Rectal smooth muscle tissue (tissue), 1 donor: ENCODE measurements around the gene C19orf25.

ENCODE experiments used
- H3K27ac ChIP-seq: one replicate; pipeline ENCODE4 v1.7.0; 2013; ENCODE audit warnings: low read depth, low read length, inconsistent platforms
- H3K27me3 ChIP-seq: one replicate; pipeline ENCODE4 v1.7.0; 2013; ENCODE audit warnings: low read length; ENCODE audit not compliant: control insufficient read depth, insufficient read depth
- H3K36me3 ChIP-seq: one replicate; pipeline ENCODE4 v1.7.0; 2013; ENCODE audit warnings: low read length; ENCODE audit not compliant: control insufficient read depth, insufficient read depth
- H3K4me1 ChIP-seq: one replicate; pipeline ENCODE4 v1.7.0; 2013; ENCODE audit warnings: low read length; ENCODE audit not compliant: control insufficient read depth, insufficient read depth
- H3K4me3 ChIP-seq: one replicate; pipeline ENCODE4 v1.7.0; 2013; ENCODE audit warnings: low read length
- H3K9ac ChIP-seq: one replicate; pipeline ENCODE4 v1.7.0; 2013; ENCODE audit warnings: low read length

Gene C19orf25

DNA sequence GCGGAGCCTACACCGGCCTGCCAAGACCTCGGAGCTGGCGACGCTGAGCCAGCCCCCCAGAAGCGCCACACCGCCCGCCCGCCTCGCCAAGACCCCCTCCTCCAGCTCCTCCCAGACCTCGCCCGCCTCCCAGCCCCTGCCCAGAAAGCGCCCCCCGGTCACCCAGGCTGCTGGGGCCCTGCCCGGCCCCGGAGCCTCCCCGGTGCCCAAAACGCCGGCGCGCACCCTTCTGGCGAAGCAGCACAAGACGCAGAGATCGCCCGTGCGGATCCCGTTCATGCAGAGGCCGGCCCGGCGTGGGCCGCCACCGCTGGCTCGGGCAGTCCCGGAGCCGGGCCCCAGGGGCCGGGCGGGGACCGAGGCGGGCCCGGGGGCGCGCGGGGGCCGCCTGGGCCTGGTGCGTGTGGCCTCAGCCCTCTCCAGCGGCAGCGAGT, 10.2 kb downstream of the C19orf25 start:
- H3K27me3 ChIP-seq: peaks cover 55% of the 10 kb centered on the region
- no peak overlapping the region for H3K27ac ChIP-seq
- peaks cover 7% of the 10 kb centered on the region for H3K4me1 ChIP-seq
- peak overlapping the region; percentile 36 for H3K4me3 ChIP-seq
- H3K36me3 ChIP-seq: no peaks in the 10 kb centered on the region
- no peak overlapping the region for H3K9ac ChIP-seq

DNA sequence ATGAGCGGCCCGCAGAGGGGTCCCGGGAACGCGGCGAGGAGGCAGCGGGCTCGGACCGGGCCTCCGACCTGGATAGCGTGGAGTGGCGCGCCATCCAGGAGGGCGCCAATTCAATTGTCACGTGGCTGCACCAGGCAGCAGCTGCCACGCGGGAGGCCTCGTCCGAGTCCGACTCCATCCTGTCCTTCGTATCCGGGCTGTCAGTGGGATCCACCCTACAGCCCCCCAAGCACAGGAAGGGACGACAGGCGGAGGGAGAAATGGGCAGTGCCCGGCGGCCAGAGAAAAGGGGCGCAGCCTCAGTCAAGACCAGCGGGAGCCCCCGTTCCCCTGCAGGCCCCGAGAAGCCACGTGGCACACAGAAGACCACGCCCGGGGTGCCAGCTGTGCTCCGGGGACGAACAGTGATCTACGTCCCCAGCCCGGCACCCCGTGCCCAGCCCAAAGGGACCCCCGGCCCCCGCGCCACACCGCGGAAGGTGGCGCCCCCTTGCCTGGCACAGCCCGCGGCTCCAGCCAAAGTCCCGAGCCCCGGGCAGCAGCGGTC, 10.7 kb downstream of the C19orf25 start:
- H3K27me3 ChIP-seq: peaks cover 55% of the 10 kb centered on the region
- H3K27ac ChIP-seq: no peak overlapping the region
- H3K4me3 ChIP-seq: peak overlapping the region; percentile 21
- peaks cover 7% of the 10 kb centered on the region for H3K4me1 ChIP-seq
- H3K9ac ChIP-seq: no peak overlapping the region
- no peaks in the 10 kb centered on the region for H3K36me3 ChIP-seq

DNA sequence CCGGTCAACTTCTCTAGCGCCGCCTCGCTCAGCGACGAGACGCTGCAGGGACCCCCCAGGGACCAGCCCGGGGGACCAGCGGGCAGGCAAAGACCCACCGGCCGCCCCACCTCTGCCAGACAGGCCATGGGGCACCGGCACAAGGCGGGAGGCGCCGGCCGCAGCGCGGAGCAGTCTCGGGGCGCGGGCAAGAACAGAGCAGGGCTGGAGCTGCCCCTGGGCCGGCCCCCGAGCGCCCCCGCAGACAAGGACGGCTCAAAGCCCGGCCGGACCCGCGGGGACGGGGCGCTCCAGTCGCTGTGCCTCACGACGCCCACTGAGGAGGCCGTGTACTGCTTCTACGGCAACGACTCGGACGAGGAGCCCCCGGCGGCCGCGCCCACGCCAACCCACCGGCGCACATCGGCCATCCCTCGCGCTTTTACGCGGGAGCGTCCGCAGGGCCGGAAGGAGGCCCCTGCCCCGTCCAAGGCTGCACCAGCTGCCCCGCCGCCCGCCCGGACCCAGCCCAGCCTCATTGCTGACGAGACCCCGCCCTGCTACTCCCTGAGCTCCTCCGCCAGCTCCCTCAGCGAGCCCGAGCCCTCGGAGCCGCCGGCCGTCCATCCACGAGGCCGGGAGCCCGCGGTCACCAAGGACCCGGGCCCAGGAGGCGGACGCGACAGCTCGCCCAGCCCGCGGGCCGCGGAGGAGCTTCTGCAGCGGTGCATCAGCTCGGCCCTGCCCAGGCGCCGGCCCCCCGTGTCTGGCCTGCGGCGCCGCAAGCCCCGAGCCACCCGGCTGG, 11.3 kb downstream of the C19orf25 start:
- Histone ChIP-seq H3K27me3 (peaks cover 50% of the 10 kb centered on the region), H3K36me3 (no peaks in the 10 kb centered on the region), H3K9ac (no peak overlapping the region), H3K4me3 (peak overlapping the region; percentile 21), H3K4me1 (peaks cover 7% of the 10 kb centered on the region), H3K27ac (no peak overlapping the region)

DNA sequence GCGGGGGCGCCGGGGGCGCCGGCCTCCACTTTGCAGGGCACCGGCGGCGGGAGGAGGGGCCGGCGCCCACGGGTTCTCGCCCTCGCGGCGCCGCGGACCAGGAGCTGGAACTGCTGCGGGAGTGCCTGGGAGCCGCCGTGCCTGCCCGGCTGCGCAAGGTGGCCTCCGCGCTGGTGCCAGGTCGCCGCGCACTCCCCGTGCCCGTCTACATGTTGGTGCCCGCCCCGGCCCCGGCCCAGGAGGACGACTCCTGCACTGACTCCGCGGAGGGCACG, 11.9 kb downstream of the C19orf25 start:
- Histone ChIP-seq H3K4me3 (no peak overlapping the region), H3K27me3 (peaks cover 44% of the 10 kb centered on the region)

DNA sequence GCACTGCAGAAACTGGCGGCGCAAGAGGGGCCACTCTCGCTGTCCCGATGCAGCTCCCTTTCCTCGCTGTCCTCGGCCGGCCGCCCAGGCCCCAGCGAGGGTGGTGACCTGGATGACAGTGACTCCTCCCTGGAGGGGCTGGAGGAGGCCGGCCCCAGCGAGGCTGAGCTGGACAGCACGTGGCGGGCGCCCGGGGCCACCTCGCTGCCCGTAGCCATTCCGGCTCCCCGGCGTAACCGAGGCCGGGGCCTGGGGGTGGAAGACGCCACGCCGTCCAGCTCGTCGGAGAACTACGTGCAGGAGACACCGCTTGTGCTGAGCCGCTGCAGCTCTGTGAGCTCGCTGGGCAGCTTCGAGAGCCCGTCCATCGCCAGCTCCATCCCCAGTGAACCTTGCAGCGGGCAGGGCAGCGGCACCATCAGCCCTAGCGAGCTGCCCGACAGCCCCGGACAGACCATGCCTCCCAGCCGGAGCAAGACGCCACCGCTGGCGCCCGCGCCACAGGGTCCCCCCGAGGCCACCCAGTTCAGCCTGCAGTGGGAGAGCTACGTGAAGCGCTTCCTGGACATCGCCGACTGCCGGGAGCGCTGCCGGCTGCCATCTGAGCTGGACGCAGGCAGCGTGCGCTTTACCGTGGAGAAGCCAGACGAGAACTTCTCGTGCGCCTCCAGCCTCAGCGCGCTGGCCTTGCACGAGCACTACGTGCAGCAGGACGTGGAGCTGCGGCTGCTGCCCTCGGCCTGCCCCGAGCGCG, 12.4 kb downstream of the C19orf25 start:
- Histone ChIP-seq H3K27me3 (peaks cover 39% of the 10 kb centered on the region), H3K4me3 (no peak overlapping the region), H3K4me1 (peaks cover 7% of the 10 kb centered on the region), H3K36me3 (no peaks in the 10 kb centered on the region), H3K9ac (no peak overlapping the region), H3K27ac (no peak overlapping the region)

More for the DNA sequence above, 11.9 kb downstream of the C19orf25 start:
- no peaks in the 10 kb centered on the region for H3K36me3 ChIP-seq
- H3K9ac ChIP-seq: no peak overlapping the region
- H3K27ac ChIP-seq: no peak overlapping the region
- peaks cover 7% of the 10 kb centered on the region for H3K4me1 ChIP-seq

DNA sequence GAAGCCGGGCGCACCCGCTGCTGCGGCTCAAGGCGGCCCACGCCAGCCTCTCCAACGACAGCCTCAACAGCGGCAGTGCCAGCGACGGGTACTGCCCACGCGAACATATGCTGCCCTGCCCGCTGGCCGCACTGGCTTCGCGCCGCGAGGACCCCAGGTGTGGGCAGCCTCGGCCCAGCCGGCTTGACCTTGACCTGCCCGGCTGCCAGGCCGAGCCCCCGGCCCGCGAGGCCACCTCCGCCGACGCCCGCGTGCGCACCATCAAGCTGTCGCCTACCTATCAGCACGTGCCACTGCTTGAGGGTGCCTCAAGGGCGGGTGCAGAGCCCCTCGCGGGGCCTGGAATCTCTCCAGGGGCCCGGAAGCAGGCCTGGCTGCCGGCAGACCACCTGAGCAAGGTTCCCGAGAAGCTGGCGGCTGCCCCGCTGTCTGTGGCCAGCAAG, 13.0 kb downstream of the C19orf25 start:
- H3K4me3 ChIP-seq: no peak overlapping the region
- H3K27ac ChIP-seq: no peak overlapping the region
- H3K36me3 ChIP-seq: no peaks in the 10 kb centered on the region
- H3K9ac ChIP-seq: no peak overlapping the region
- H3K27me3 ChIP-seq: peaks cover 33% of the 10 kb centered on the region
- H3K4me1 ChIP-seq: peaks cover 3% of the 10 kb centered on the region

DNA sequence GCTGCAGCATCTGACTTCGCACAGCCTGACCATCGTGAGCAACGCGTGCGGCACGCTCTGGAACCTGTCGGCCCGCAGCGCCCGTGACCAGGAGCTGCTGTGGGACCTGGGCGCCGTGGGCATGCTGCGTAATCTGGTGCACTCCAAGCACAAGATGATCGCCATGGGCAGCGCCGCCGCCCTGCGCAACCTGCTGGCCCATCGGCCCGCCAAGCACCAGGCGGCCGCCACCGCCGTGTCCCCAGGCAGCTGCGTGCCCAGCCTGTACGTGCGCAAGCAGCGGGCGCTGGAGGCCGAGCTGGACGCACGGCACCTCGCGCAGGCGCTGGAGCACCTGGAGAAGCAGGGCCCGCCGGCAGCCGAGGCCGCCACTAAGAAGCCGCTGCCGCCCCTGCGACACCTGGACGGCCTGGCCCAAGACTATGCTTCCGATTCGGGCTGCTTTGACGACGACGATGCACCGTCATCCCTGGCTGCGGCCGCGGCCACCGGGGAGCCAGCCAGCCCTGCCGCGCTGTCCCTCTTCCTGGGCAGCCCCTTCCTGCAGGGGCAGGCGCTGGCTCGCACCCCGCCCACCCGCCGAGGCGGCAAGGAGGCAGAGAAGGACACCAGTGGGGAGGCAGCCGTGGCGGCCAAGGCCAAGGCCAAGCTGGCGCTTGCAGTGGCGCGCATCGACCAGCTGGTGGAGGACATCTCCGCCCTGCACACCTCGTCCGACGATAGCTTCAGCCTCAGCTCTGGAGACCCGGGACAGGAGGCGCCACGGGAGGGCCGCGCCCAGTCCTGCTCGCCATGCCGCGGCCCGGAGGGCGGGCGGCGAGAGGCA, 13.6 kb downstream of the C19orf25 start:
- Histone ChIP-seq H3K9ac (no peak overlapping the region), H3K36me3 (no peaks in the 10 kb centered on the region), H3K4me3 (no peak overlapping the region), H3K27me3 (peaks cover 27% of the 10 kb centered on the region), H3K4me1 (no peaks in the 10 kb centered on the region), H3K27ac (no peak overlapping the region)

DNA sequence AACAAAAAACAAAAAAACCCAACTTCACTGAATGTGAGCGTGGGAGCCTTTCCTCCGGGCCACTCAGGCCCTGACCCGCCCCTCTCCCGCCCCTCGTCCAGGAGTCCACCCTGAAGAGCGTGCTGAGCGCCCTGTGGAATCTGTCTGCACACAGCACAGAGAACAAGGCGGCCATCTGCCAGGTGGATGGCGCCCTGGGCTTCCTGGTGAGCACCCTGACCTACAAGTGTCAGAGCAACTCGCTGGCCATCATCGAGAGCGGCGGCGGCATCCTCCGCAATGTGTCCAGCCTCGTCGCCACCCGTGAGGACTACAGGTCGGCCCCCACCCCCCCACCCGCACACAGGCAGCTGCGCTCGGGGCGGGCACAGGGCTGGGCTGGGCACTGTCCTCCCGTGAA, 17.2 kb downstream of the C19orf25 start:
- no peak overlapping the region for H3K27ac ChIP-seq
- peaks cover 17% of the 10 kb centered on the region for H3K27me3 ChIP-seq
- no peak overlapping the region for H3K4me3 ChIP-seq
- H3K4me1 ChIP-seq: no peaks in the 10 kb centered on the region
- no peak overlapping the region for H3K9ac ChIP-seq
- H3K36me3 ChIP-seq: no peaks in the 10 kb centered on the region

DNA sequence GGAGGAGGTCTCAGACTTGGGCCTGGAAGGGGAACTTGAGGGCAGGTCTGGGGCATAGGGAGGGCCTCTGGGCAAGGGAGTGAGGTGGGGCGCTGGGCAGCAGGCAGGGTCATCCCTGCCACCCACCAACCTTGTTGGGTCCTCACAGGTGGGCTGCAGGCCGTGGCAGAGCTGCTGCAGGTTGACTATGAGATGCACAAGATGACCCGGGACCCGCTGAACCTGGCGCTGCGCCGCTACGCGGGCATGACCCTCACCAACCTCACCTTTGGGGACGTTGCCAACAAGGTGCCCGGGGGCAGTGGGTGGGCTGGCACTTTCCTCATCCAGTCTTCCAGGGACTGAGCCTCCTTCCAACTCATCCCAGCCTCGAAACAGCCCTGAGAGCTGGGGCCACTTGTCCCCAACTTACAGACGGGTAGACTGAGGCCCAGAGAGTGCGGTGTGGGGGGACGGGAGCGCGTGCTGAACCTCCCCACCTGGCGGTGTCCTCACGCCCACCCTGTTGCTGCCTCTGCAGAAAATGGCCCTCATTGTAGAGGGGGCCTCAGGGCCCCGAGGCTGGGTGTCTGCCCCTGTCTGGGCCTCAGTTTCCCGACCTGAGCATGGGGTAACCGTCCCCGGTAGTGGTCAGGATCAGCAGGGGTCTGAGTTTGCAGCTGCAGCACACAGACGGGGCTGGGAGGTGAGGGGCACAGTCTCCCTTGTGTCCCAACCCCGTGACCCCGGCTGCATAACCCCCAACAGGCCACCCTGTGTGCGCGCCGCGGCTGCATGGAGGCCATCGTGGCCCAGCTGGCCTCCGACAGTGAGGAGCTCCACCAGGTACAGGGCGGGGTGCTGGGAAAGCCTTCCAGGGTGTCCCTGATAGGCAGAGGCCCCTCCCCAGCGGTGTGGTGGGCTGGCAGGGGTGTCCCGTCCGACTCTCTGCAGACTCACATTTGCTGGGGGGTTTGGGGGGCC, 18.7 kb downstream of the C19orf25 start:
- Histone ChIP-seq H3K27ac (no peak overlapping the region), H3K4me3 (no peak overlapping the region), H3K36me3 (no peaks in the 10 kb centered on the region), H3K9ac (no peak overlapping the region), H3K4me1 (no peaks in the 10 kb centered on the region), H3K27me3 (peaks cover 22% of the 10 kb centered on the region)

DNA sequence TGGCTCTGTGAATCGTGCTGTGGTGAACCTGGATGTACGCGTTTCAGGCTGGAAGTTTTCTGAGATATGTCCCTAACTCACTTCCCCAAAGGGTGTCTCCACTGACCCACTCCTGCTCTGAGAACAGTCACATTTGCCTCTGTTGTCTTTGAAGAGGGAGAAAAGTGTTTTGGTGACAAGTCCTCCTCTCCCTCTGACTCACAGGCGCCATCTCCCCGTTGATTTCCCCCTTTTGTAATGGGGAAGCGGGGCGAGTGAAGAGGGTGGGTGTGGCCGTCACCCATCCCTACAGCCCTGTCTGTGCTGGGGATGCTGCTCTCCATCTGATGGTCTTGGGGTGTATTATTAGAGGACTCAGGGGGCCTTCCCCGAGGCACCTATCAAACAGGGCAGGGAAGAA, 19.5 kb downstream of the C19orf25 start:
- no peak overlapping the region for H3K9ac ChIP-seq

DNA sequence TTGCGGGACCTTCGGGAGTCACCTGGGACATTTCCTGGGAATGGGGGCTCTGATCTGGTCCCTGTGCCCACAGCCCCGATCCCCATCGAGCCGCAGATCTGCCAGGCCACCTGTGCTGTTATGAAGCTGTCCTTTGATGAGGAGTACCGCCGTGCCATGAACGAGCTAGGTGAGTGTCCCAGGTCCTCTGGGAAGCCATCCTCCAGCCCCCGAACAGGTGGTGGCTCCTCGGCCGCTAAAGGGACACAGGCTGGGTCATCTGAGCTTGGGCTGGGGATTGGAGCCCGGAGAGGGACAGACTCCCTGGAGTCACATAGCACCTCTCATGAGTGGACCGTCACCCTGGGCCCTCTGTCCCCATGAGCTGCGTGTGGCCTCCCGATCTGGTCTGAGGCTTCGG, 21.1 kb downstream of the C19orf25 start:
- H3K9ac ChIP-seq: no peak overlapping the region
- H3K27me3 ChIP-seq: peaks cover 36% of the 10 kb centered on the region
- no peaks in the 10 kb centered on the region for H3K36me3 ChIP-seq
- no peaks in the 10 kb centered on the region for H3K4me1 ChIP-seq
- H3K4me3 ChIP-seq: no peak overlapping the region
- no peak overlapping the region for H3K27ac ChIP-seq

More for the DNA sequence above, 19.5 kb downstream of the C19orf25 start:
- no peaks in the 10 kb centered on the region for H3K36me3 ChIP-seq
- peaks cover 24% of the 10 kb centered on the region for H3K27me3 ChIP-seq
- no peaks in the 10 kb centered on the region for H3K4me1 ChIP-seq
- no peak overlapping the region for H3K27ac ChIP-seq
- H3K4me3 ChIP-seq: no peak overlapping the region
